CD4-positive, alpha-beta T cell treated with Interleukin-4 for 1 hour (primary cell): Measurements from ENCODE around the gene SLC26A4.

Experiments used
- DNase-seq, 2 donors: peaks; one replicate each; pipeline ENCODE4 v3.0.0-alpha.2; 2020 to 2022

SLC26A4 gene

GRCh38 chr7:107754642-107755041, 94.0 kb downstream of the SLC26A4 start:
- DNase-seq, result peak in 1 of 2 donors; percentile 11

GRCh38 chr7:107758667-107759066, 98.0 kb downstream of the SLC26A4 start:
- DNase-seq, result no peak

DNA sequence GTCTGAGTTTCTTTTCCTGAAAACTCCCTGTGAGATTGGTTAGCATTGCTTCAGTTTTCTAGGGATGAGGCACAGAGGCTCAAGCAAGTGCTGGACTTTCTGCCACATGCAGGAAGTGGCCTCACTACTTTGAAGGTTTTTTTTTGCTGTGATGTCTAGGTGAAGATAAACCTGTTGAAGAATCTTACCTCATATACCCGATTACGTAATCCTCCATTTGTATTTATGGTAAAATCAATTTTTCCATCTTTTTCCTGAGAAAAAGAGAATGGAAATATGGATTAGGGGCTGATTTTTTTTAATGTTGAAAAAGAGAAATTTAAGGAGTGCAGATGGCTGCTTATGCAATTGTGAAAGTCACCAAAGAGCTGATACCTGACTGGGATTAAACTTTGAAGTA, 106.8 kb downstream of the SLC26A4 start:
- DNase-seq, result no peak
